ENCODE results near the gene MYOZ3. TPM values are rescaled to one million over a fixed set of nuclear protein-coding genes. Genes with fewer than 3 reads are reported as not detected.

MYOZ3 gene
- polyA plus RNA-seq, 1 experiment: 0.13 TPM

DNA sequence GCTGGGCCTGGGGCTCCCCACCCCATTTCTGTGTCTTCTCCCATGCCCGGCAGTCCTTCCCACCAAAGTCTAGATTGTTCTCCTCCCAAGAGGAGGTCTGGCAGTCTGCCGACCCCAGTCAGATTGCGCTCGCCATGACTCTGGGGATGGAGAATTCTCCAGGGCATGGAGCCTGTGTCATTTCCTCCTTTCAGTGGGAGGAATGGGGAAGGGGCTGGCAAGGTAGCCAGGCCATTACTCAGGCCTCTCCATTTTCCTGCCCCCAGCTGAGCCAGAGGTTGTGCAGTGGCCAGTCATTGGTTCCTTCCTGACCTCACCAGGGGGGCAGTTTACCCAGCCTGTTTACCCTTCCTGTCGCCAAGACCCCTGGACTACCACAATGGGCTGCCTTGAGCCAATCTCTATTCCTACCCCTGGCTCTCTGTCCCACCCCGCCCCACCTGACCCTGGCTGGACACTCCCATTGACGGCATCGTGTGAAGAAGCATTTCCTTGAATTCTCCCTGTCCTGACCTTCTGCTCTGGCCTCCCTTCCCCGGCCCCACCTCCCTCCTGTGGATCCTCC is 20.0 kb upstream of the MYOZ3 start:
- DNase-seq (ENCODE audit: low read depth): no peak
- H3K27me3 ChIP-seq (ENCODE audit: control insufficient read depth, insufficient read depth, low read length): no peaks in the 10 kb centered on the region
- TF ChIP-seq, protein P1, sequence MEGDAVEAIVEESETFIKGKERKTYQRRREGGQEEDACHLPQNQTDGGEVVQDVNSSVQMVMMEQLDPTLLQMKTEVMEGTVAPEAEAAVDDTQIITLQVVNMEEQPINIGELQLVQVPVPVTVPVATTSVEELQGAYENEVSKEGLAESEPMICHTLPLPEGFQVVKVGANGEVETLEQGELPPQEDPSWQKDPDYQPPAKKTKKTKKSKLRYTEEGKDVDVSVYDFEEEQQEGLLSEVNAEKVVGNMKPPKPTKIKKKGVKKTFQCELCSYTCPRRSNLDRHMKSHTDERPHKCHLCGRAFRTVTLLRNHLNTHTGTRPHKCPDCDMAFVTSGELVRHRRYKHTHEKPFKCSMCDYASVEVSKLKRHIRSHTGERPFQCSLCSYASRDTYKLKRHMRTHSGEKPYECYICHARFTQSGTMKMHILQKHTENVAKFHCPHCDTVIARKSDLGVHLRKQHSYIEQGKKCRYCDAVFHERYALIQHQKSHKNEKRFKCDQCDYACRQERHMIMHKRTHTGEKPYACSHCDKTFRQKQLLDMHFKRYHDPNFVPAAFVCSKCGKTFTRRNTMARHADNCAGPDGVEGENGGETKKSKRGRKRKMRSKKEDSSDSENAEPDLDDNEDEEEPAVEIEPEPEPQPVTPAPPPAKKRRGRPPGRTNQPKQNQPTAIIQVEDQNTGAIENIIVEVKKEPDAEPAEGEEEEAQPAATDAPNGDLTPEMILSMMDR (IDR thresholded peaks at IDR 0.05; ENCODE audit: insufficient read depth, low read depth, low read length): no peak
- ChIA-PET CTCF (interaction anchor here (1.1 to 8.5 kb wide), 4 partner anchors 15 to 80 kb away, joined by 3 to 60 read pairs (median 4); no protein-coding TSS in a partner anchor), POLR2A (no interaction called here)
- peak overlapping the region; percentile 50 for H3K4me3 ChIP-seq (ENCODE audit: low read depth, low read length)
- no peaks in the 10 kb centered on the region for H3K36me3 ChIP-seq (ENCODE audit: control insufficient read depth, insufficient read depth, low read length)

DNA sequence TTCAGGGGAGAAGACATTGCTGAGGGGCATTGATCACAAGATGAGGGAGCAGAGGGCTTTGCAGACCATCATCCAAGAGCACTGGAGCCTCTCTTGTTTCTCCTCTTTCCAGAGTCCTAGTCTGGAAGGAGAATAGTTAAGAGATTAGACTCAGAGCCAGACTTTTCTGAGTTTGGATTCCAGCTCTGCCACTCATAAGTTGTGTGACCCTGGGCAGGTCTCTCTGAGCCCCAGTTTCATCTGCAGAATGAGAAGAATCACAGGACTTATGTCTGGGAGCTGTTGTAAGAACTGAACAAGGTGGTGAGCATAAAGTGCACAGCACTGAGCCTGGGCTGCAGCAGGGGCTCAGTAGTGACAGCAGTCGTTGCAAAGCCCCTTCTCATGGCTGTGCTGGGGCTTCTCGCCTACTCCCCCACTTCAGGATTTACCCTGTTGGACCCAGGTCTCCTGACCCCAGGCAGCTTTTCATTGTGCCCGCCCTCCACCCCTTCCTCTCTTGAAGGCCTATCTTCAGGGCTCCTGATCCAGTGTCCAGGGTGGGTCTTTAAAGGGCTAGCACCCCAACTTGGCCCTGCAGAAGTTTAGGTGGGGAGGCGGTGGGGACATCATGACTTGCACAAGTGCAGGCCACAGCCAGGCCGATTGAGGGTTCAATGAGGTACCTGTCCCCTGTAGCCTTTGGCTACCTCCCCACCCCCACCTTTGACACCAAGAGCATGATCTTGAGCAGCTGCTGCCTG is 19.1 kb upstream of the MYOZ3 start:
- H3K4me3 ChIP-seq (ENCODE audit: low read depth, low read length): peak overlapping the region; percentile 50
- ChIA-PET POLR2A (interaction anchor here (0.6 kb wide), 1 partner anchor 49 kb away, joined by 3 read pairs; no protein-coding TSS in a partner anchor), CTCF (interaction anchor here (0.8 to 8.5 kb wide), 10 partner anchors 10 to 192 kb away, joined by 3 to 60 read pairs (median 3); partner anchors contain the start of genes RBM22 and RPS14)
- no peaks in the 10 kb centered on the region for H3K36me3 ChIP-seq (ENCODE audit: control insufficient read depth, insufficient read depth, low read length)
- TF ChIP-seq, protein P1 (IDR thresholded peaks at IDR 0.05; ENCODE audit: insufficient read depth, low read depth, low read length): no peak
- DNase-seq (ENCODE audit: low read depth): no peak
- no peaks in the 10 kb centered on the region for H3K27me3 ChIP-seq (ENCODE audit: control insufficient read depth, insufficient read depth, low read length)

DNA sequence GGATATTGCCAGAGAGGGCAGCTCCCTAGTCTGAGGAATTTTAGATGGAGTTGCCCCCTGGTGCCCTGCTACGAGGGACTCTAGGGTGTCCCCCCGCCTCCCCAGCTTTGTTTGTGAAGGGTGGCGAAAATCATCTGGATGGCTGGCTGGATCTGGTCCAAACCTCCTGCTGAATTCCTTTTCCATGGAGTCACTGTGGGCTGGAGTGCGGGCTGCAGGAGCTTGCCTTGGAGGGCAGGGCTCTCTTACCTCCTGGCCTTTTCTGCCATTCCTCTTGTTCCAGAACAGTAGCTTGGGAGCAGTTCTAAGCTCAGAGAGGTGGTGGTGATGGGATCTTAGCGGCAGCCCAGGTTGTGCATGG is 18.5 kb upstream of the MYOZ3 start:
- H3K4me3 ChIP-seq (ENCODE audit: low read depth, low read length): peak overlapping the region; percentile 50
- POLR2A ChIA-PET: interaction anchor here (0.6 kb wide), 2 partner anchors 50 to 73 kb away, joined by 3 read pairs; no protein-coding TSS in a partner anchor

DNA sequence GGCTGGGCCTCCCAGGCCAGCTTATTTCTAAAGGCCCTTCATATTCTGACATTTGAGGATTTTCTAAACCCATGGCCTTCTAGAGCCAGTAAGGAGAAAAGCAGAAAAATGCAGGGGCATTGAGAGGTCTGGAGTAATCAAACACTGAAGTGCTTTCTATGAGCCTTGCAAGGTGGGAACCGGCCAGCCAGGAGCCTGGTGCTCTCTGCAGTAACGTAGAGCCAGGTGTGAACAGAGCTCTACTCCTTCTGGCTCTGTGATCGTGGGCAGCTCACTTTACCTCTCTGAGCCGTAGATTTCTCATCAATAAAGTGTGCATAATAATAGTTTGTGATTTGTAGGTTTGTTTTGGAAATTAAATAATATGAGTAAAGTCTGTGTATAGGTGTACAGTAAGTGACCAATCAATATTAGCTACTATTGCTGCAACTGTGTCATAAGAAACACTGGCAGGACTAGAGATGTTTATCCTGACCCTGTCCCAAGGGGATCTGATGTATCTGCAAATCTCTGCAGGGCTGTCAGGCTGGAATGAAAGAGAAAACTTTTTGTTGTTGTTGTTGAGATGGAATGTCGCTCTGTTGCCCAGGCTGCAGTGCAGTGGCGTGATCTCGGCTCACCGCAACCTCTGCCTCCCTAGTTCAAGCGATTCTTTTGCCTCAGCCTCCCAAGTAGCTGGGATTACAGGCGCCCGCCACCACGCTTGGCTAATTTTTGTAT is 17.9 kb upstream of the MYOZ3 start:
- ChIA-PET POLR2A (interaction anchor here (0.6 kb wide), 1 partner anchor 74 kb away, joined by 3 read pairs; no protein-coding TSS in a partner anchor), CTCF (interaction anchor here (0.8 to 8.5 kb wide), 11 partner anchors 9 to 193 kb away, joined by 3 to 60 read pairs (median 4); partner anchors contain the start of genes RBM22 and RPS14)
- H3K27me3 ChIP-seq (ENCODE audit: control insufficient read depth, insufficient read depth, low read length): no peaks in the 10 kb centered on the region
- no peak for DNase-seq (ENCODE audit: low read depth)
- TF ChIP-seq, protein P1 (IDR thresholded peaks at IDR 0.05; ENCODE audit: insufficient read depth, low read depth, low read length): no peak
- H3K36me3 ChIP-seq (ENCODE audit: control insufficient read depth, insufficient read depth, low read length): peaks cover 3% of the 10 kb centered on the region
- H3K4me3 ChIP-seq (ENCODE audit: low read depth, low read length): peak overlapping the region; percentile 16

More for the DNA sequence above, 18.5 kb upstream of the MYOZ3 start:
- CTCF ChIA-PET: interaction anchor here (0.8 to 8.5 kb wide), 11 partner anchors 9 to 193 kb away, joined by 3 to 60 read pairs (median 4); partner anchors contain the start of genes RBM22 and RPS14
- TF ChIP-seq, protein P1 (IDR thresholded peaks at IDR 0.05; ENCODE audit: insufficient read depth, low read depth, low read length): no peak
- H3K36me3 ChIP-seq (ENCODE audit: control insufficient read depth, insufficient read depth, low read length): no peaks in the 10 kb centered on the region
- peak; percentile 53 for DNase-seq (ENCODE audit: low read depth)
- H3K27me3 ChIP-seq (ENCODE audit: control insufficient read depth, insufficient read depth, low read length): no peaks in the 10 kb centered on the region

All from BJ (cell line).